ENCODE data around the gene TNK2.
"Not testable (repeated sequence)": the region's sequence is repeated elsewhere in the genome, so short reads cannot be mapped to it uniquely, and the experiment has no call there.

The TNK2 gene

DNA sequence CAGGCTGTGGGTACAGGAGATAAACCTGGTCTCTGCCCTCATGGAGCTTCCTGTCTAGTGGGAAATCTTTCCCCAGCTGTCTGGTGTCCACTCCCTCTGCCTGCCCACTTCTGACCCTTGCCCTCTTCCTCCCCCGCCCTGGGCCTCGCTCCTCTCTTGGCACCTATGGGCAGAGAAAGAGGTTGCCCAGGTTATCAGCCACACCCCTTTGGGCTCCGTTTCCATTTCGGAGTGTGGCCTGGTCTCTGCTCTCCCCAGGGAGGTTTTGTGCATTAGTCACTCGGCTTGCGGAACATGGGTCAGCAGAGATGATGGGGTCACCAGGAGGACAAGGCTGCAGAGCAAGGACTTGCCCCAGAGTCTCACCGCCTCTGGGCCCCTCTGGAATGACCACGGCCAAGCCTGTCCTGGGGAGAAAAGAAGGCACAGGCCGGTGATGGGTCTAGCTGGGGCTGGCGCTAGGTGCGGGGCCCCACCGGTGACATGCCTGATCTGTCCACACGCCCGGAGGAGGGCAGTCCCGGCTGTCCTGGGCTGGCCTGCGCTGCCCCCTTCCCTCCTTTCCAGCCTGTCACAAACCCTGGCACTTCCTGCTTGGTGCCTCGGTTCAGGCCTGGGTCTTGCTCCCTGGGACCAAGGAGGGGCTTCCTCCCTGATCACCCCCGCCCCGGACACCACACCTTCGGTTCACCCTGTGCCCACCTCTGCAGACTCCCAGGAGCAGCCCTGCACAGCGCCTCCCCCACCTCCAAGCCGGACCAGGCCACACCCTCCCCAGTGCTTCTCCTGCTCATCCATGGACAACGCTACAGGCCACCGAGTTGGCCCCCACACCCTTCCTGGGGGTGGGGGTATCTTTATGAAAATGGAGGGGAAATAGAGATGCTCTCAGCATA, 61.0 kb downstream of the TNK2 start:
- no peak for DNase-seq

GRCh38 chr3:195845483-195845882, 62.9 kb downstream of the TNK2 start:
- DNase-seq, result no peak

DNA sequence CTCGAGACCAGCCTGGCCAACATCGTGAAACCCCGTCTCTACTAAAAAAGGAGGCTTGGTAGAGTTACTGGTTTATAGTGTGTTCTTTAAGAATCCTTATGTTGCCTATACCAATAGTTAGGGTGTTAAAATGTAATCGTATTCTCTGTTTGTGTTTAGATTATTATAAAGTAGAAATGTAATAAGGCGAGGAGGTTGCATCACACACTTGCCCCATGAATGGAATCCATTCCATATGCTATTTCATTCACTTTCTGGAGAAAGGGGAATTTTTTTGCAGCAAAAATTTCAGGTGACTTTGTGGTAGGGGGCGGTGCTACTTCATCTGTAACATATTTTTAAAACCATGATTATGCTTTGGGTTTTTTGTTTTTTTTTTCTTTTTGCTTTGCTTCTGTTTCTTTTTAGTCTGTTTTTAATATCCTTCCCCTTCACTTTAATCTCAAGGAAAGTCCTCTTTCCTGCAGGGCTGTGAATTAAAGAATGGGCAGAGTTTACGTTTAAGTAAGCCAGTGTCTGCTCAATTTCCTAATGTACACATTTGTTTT, 63.6 kb downstream of the TNK2 start:
- no peak for DNase-seq

DNA sequence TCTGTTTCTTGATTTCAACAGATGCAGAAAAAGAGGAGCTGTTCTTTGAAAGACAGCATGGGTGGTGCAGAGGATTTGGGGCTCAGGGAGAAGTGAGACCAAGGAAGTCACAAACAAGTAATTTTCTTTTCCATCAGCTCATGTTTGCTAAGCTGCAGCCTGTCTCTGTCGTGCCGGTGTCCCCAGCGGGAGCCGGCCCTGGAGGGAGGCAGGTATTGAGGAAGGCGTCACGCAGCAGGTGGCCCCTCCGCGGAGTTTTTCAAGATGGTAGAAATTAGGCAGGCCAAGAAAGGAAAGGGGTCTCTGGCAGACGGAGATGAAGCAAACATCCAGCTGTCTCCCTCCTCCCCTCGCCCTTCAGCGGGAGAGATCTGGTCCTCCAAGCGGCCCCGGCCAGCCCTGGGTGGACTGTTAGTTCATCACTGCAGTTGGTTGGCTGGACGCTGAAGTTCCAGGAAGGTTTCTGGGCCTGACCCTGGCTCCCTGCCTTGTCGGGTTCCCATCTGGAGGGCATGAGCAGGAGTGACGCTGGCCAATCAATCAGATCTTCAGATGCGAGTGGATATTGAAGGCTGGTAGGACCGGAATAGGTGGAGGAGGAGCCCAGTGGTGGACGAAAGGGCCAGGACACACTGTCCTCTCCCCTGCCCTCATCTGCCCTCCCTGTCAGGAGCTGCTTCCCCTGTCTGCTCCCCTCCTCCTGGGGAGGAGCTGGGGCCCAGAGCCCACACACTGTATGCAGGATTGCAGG, 68.9 kb downstream of the TNK2 start:
- DNase-seq, result no peak

- DNase-seq, result no peak
Measured at GRCh38 chr3:195838714-195839113, 69.6 kb downstream of the TNK2 start.

- no peak for DNase-seq
Measured at GRCh38 chr3:195836476-195837135, 71.7 kb downstream of the TNK2 start.

GRCh38 chr3:195835791-195836190, 72.6 kb downstream of the TNK2 start:
- no peak for DNase-seq

- no peak for DNase-seq
Measured at GRCh38 chr3:195834675-195835583, 73.4 kb downstream of the TNK2 start.

DNA sequence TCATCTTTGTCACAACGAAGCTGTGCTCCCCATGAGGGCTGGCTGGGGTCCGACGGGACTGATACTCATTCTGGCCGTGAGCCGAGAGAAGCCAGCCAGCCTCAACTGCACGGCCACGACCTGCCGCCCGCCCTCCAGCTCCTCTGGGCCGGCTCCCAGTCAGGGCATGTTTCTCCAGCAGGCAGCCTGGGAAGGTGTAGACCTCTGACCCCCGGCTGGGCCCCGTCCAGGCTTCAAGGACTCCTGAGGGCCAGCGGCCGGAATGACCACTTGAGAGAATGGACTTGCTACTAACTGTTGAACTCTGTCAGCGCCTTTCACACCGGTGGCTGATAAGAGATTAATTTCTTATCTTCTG, 78.5 kb downstream of the TNK2 start:
- no peak for DNase-seq

- DNase-seq, result no peak
Measured at GRCh38 chr3:195828762-195829161, 79.6 kb downstream of the TNK2 start.

GRCh38 chr3:195825857-195826804, 82.2 kb downstream of the TNK2 start:
- no peak for DNase-seq

GRCh38 chr3:195825191-195825588, 83.2 kb downstream of the TNK2 start:
- no peak for DNase-seq

DNA sequence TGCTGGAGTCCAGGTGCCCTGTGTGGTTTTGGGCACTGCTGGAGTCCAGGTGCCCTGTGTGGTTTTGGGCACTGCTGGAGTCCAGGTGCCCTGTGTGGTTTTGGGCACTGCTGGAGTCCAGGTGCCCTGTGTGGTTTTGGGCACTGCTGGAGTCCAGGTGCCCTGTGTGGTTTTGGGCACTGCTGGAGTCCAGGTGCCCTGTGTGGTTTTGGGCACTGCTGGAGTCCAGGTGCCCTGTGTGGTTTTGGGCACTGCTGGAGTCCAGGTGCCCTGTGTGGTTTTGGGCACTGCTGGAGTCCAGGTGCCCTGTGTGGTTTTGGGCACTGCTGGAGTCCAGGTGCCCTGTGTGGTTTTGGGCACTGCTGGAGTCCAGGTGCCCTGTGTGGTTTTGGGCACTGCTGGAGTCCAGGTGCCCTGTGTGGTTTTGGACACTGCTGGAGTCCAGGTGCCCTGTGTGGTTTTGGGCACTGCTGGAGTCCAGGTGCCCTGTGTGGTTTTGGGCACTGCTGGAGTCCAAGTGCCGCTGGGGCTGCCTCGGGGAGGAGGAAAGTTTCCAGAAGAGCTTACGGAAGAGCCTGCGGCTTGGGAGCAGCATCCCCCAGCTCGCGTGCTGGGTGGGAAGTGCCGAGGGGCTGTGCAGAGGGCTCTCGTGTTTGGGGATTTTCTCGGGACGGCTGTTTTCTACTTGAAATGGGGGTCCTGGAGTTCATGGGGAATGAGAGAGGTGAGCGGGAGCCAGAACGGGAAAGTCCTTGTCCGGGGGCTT, 83.7 kb downstream of the TNK2 start:
- not testable (repeated sequence) for DNase-seq

DNA sequence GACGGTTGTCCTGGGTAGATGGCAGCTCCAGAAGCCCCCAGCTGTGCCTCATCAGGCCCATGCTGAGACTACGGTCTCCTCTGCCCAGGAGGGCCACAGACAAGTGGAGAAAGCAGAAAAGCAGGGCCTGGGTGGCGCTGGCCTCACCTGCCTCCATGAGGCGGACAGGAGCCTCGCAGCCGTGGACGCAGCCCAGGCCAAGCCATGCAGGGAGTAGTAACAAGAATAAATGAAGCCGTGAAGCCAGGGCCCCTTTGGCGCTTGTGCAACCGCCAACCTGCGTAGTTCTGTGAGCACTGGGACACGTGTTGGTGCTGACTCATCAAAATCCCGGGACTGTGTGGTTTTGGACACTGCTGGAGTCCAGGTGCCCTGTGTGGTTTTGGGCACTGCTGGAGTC, 84.4 kb downstream of the TNK2 start:
- DNase-seq, result no peak

DNA sequence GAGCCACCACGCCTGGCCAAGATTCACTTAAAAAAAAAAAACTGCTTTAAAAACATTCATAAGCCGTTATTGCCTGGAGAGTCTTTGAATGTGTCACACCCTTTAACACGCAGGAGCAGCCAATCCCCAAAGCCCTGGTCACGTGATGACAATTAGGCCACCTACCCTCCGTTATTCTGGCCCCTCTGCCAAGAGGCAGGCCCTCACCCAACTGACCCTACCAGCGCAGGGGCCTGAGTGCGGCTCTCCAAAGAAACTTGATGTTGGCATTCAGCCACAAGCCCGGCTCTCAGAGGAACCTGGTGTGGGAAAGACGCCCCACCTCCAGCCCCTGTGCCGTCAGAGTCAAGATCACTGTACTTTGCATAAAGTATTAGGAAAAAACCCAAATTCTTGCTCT, 85.1 kb downstream of the TNK2 start:
- DNase-seq, result no peak

DNA sequence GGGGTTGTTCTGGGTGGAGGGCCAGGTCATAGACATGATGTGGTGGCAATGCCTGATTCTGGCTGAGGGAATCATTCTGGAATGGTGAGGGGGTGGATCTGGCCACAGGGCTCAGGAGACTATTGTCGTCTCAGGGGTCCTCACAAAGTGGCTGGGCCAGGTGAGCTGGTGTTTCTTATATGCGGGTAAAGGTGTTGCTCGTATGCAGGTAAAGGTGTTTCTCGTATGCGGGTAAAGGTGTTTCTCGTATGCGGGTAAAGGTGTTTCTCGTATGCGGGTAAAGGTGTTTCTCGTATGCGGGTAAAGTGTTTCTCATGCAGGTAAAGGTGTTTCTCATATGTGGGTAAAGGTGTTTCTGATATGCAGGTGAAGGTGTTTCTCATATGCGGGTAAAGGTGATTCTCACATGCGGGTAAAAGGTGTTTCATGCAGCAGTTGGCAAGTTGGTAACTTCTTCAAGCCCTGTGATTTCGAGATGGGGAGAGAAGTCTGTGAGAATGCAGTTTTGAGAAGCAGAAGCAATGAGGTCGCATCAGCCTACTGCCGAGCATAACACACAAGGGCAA, 86.1 kb downstream of the TNK2 start:
- DNase-seq, result no peak

GRCh38 chr3:195821403-195822130, 86.8 kb downstream of the TNK2 start:
- DNase-seq, result no peak

DNA sequence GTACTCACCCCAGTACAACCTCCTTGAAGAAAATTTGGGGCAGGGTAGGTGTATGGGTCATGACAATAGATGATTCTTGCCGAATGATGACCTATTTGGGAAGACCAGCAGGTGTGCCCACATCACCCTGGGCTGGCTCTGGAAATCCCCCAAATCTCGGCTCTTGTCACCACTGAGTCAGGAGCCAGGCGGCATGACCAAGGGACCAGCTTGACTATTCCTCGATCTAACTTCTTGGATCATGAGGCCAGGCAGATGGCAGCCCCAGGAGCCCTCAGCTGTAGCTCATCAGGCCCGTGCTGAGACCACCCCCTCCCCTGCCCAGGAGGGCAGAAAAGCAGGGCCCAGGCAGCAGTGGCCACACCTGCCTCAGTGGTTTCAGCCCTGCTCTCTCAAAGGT, 87.5 kb downstream of the TNK2 start:
- no peak for DNase-seq

- no peak for DNase-seq
Measured at GRCh38 chr3:195820186-195820585, 88.2 kb downstream of the TNK2 start.

Measured in suppressor macrophage (primary cell).